Rectal smooth muscle tissue (tissue), 1 donor: Measurements from ENCODE around the gene MAN1B1.

Experiments used
- H3K27ac ChIP-seq: one replicate; pipeline ENCODE4 v1.7.0; 2013; ENCODE audit warnings: low read depth, low read length, inconsistent platforms
- H3K27me3 ChIP-seq: one replicate; pipeline ENCODE4 v1.7.0; 2013; ENCODE audit warnings: low read length; ENCODE audit not compliant: control insufficient read depth, insufficient read depth
- H3K36me3 ChIP-seq: one replicate; pipeline ENCODE4 v1.7.0; 2013; ENCODE audit warnings: low read length; ENCODE audit not compliant: control insufficient read depth, insufficient read depth
- H3K4me1 ChIP-seq: one replicate; pipeline ENCODE4 v1.7.0; 2013; ENCODE audit warnings: low read length; ENCODE audit not compliant: control insufficient read depth, insufficient read depth
- H3K4me3 ChIP-seq: one replicate; pipeline ENCODE4 v1.7.0; 2013; ENCODE audit warnings: low read length
- H3K9ac ChIP-seq: one replicate; pipeline ENCODE4 v1.7.0; 2013; ENCODE audit warnings: low read length

The MAN1B1 gene

GRCh38 chr9:137086531-137087408 lies at the start of gene MAN1B1:
Gene MAN1B1, plus strand, starts transcription at chr9:137086985. Its CDS starts 15 bp downstream, at chr9:137087000.
- H3K27ac ChIP-seq, result peak within 1 kb of the TSS; percentile 91
- no peaks in the 10 kb centered on the region for H3K27me3 ChIP-seq
- peaks cover 4% of the 10 kb centered on the region for H3K4me1 ChIP-seq
- H3K9ac ChIP-seq, result peak within 1 kb of the TSS; percentile 66
- peak within 1 kb of the TSS; percentile 69 for H3K4me3 ChIP-seq
- no peaks in the 10 kb centered on the region for H3K36me3 ChIP-seq

- Histone ChIP-seq H3K4me1 (no peaks in the 10 kb centered on the region), H3K27me3 (no peaks in the 10 kb centered on the region), H3K4me3 (no peak overlapping the region), H3K9ac (no peak overlapping the region), H3K36me3 (no peaks in the 10 kb centered on the region), H3K27ac (no peak overlapping the region)
Measured at GRCh38 chr9:137037035-137037434, 49.8 kb upstream of the MAN1B1 start.

- Histone ChIP-seq H3K4me3 (no peak overlapping the region), H3K9ac (no peak overlapping the region), H3K27ac (no peak overlapping the region), H3K27me3 (no peaks in the 10 kb centered on the region), H3K36me3 (no peaks in the 10 kb centered on the region), H3K4me1 (no peaks in the 10 kb centered on the region)
Measured at GRCh38 chr9:137037483-137037882, 49.3 kb upstream of the MAN1B1 start.

GRCh38 chr9:137038916-137039315 lies 47.9 kb upstream of the MAN1B1 start:
- H3K27ac ChIP-seq, result no peak overlapping the region
- H3K4me3 ChIP-seq, result no peak overlapping the region
- no peaks in the 10 kb centered on the region for H3K27me3 ChIP-seq
- H3K36me3 ChIP-seq, result no peaks in the 10 kb centered on the region
- H3K9ac ChIP-seq, result no peak overlapping the region
- no peaks in the 10 kb centered on the region for H3K4me1 ChIP-seq

- peaks cover 6% of the 10 kb centered on the region for H3K4me1 ChIP-seq
- H3K9ac ChIP-seq, result no peak overlapping the region
- no peak overlapping the region for H3K4me3 ChIP-seq
- H3K27ac ChIP-seq, result no peak overlapping the region
- no peaks in the 10 kb centered on the region for H3K27me3 ChIP-seq
- H3K36me3 ChIP-seq, result no peaks in the 10 kb centered on the region
Measured at GRCh38 chr9:137039611-137040366, 47.0 kb upstream of the MAN1B1 start.

GRCh38 chr9:137040568-137040967 lies 46.2 kb upstream of the MAN1B1 start:
- H3K4me1 ChIP-seq, result peaks cover 11% of the 10 kb centered on the region
- H3K9ac ChIP-seq, result no peak overlapping the region
- no peak overlapping the region for H3K4me3 ChIP-seq
- H3K36me3 ChIP-seq, result no peaks in the 10 kb centered on the region
- H3K27me3 ChIP-seq, result peaks cover 3% of the 10 kb centered on the region
- no peak overlapping the region for H3K27ac ChIP-seq

GRCh38 chr9:137041124-137041523 lies 45.7 kb upstream of the MAN1B1 start:
- Histone ChIP-seq H3K4me3 (no peak overlapping the region), H3K27me3 (peaks cover 3% of the 10 kb centered on the region), H3K4me1 (peaks cover 12% of the 10 kb centered on the region), H3K27ac (no peak overlapping the region), H3K9ac (no peak overlapping the region), H3K36me3 (no peaks in the 10 kb centered on the region)

GRCh38 chr9:137042751-137043727 lies 43.7 kb upstream of the MAN1B1 start:
- H3K9ac ChIP-seq, result no peak overlapping the region
- H3K4me1 ChIP-seq, result peaks cover 15% of the 10 kb centered on the region
- H3K36me3 ChIP-seq, result no peaks in the 10 kb centered on the region
- no peak overlapping the region for H3K4me3 ChIP-seq
- H3K27ac ChIP-seq, result peak overlapping the region; percentile 30
- H3K27me3 ChIP-seq, result peaks cover 14% of the 10 kb centered on the region

GRCh38 chr9:137044037-137044436 lies 42.7 kb upstream of the MAN1B1 start:
- no peaks in the 10 kb centered on the region for H3K36me3 ChIP-seq
- peaks cover 18% of the 10 kb centered on the region for H3K27me3 ChIP-seq
- H3K27ac ChIP-seq, result no peak overlapping the region
- H3K4me1 ChIP-seq, result peaks cover 15% of the 10 kb centered on the region
- peak overlapping the region; percentile 64 for H3K4me3 ChIP-seq
- no peak overlapping the region for H3K9ac ChIP-seq

GRCh38 chr9:137044502-137045177 lies 42.1 kb upstream of the MAN1B1 start:
- Histone ChIP-seq H3K4me1 (peaks cover 17% of the 10 kb centered on the region), H3K27ac (no peak overlapping the region), H3K9ac (no peak overlapping the region), H3K36me3 (no peaks in the 10 kb centered on the region), H3K4me3 (peak overlapping the region; percentile 64), H3K27me3 (peaks cover 24% of the 10 kb centered on the region)

GRCh38 chr9:137045294-137046087 lies 41.3 kb upstream of the MAN1B1 start:
- peaks cover 25% of the 10 kb centered on the region for H3K27me3 ChIP-seq

More at GRCh38 chr9:137045294-137046087, 41.3 kb upstream of the MAN1B1 start:
- Histone ChIP-seq H3K4me3 (peak overlapping the region; percentile 68), H3K4me1 (peaks cover 17% of the 10 kb centered on the region), H3K36me3 (no peaks in the 10 kb centered on the region), H3K9ac (no peak overlapping the region), H3K27ac (no peak overlapping the region)
